GF-D8 (cell line): ENCODE results near the gene DDX1.
A peak's percentile ranks its signal among the peaks of the same experiment; 100 is the strongest.

Experiments used
- DNase-seq: peaks from one replicate; lab custom pipeline; 2025; lab: John Stamatoyannopoulos, UW

Gene DDX1

DNA sequence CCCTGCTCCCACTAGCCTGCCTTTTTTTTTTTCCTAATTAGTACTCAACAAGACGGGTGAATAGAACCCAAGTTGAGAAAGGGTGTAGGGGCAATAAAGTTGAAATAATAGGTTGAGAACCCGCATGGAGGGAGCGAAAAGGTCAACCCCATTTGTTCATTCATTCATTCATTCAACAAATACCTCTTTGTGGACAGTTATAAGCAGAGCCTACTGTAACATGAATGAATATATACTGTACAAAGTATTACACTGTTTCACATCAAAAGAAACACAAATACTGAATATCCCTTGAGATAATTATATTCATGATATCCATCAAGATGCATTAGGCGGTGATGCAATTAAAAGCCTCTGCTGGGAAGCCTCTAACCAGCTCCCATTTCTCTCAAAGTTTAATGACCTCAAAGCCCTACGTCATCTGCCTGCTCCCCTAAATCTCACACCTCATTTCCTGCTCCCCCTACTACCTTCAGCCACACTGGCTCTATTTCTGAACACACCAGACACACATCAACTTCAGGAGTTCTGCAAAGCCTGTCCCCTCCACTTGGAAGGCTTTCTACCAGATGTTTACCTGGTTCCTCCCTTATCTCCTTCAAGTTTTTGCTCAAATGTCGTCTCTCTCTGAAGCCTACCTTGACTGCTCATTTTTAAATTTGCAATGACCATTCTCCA, 29.2 kb upstream of the DDX1 start:
- DNase-seq = no peak

- no peak for DNase-seq
Observed at GRCh38 chr2:15563227-15564100, 28.2 kb upstream of the DDX1 start.

DNA sequence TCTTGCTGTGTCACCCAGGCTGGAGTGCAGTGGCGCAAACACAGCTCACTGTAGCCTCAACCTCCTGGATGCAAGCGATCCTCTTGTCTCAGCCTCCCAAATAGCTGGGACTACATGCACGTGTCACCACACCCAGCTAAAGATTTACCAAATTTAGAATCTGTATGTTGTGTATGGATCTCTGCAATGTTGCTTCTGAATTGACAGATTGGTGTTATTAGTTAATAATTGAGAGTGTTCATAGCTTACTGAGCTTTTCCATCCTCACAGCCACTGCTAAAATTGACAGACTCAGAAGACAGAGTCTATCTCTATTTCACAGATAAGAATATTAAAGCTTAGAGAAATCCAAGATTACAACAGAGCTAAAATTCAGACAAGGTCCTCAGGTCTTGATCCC, 26.3 kb upstream of the DDX1 start:
- DNase-seq = no peak

DNA sequence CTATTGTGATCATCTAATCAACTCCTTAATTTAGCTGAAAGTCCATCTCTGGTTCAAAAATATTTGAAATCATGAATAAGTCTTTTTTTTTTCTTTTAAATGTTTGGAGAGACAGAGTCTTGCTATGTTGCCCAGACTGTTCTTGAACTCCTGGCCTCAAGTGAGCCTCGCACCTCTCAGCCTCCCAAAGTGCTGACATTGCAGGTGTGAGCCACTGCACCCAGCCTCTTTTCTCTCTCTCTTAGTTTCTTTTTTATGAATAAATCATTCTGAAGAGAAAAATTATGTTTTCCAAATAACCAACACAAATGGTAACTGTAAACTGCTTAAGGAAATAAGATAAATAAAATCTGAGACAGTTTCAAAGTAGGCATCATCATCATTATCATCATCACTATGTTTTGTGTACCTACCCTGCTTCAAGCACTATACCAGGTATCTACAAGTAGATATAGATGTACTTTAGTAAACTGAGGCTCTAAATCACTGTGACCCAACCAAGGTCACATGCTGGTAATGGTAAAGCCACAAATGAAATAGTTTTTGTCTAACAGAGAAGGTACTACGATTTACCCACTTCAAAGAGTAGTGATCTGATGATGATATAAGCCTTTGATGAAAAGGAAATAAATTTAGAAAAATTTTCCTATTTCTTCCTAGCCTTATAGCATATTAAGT, 25.5 kb upstream of the DDX1 start:
- no peak for DNase-seq

- DNase-seq = no peak
Observed at GRCh38 chr2:15566912-15567311, 24.8 kb upstream of the DDX1 start.

GRCh38 chr2:15568874-15569273, 22.8 kb upstream of the DDX1 start:
- DNase-seq = no peak

DNA sequence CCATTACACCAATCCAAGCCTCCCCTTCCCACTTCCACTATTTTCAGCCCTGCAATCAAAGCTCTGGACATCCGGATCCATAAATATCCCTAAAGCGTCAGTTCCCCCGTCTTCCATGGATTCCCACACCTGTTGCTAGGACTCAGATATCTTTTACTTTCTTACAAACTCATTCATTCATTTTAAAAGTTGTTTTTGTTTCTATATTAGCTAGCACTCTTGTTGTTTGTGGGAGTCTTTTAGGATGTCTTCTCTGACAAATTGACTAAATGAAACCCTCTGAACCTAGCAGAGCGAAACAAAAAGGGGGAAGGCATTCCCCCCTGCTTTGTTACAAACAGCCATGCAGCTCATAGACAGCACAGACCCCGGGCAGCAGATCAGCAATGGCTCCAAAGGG, 21.6 kb upstream of the DDX1 start:
- DNase-seq = no peak

GRCh38 chr2:15571729-15572128, 19.9 kb upstream of the DDX1 start:
- no peak for DNase-seq

- peak; percentile 38 for DNase-seq
Observed at GRCh38 chr2:15577071-15577735, 14.5 kb upstream of the DDX1 start.

DNA sequence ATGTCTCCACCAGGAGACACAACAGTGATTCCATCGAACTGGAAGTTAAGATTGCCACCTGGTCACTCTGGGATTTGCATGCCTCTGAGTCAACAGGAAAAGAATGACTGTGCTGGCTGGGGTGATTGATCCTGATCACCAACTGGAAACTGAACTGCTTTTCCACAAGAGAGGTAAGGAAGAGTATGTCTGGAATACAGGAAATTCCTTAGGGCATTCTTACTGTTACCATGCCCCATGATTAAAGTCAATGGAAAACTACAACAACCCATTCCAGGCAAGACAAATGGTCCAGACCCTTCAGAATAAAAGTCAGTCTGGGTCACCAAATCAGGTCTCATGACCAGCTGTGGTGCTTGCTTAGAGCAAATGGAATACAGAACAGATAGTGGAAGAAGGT, 12.0 kb upstream of the DDX1 start:
- no peak for DNase-seq

DNA sequence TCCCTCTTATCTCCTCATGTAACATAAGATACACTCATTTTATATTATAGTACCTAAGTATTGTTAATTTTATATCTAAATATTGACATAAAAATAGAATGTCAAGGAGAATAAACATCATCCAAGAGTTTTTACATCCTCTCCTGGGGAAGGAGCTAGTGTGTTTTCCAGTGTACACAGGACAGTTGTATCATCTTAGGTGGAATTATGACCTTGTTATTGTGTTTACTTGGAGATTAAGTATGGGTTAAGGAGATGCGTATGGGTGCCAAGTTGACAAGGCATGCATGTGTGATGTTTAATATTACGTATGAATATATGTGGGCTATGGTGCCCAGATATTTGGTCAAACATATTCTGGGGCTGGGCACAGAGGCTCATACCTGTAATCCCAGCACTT, 11.2 kb upstream of the DDX1 start:
- no peak for DNase-seq

DNA sequence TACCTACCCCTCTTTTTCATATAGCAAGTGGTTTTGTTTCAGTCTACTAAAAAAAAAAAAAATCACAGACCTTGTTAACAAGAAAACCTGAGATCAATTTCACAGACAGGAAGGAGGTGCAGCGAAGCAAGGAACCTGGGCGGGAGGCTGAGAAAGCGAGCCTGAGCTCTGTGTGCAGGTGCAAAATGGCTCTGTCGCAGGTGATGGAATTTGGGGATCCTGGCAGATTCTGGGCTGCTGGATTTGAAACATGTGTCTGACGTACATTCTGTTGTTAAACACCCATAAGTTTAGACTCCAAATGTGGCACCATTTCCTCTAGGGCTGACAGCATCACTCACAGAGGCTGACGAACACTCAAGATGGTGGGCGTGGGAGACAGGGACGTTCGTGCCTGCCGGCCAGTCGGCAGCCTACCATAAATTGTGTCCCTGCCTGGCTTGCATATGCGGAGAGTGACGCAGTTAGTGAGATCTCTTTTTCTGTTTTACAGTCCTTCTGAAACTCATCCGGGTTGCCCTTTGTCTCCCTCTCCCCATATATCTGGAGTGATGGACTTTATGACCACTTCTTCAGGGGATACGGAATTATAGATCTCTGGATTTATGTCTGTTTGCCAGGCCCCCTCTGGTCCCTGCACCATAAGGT, 8.8 kb upstream of the DDX1 start:
- DNase-seq = no peak

GRCh38 chr2:15583826-15584225, 7.8 kb upstream of the DDX1 start:
- DNase-seq = no peak

- no peak for DNase-seq
Observed at GRCh38 chr2:15584316-15584715, 7.4 kb upstream of the DDX1 start.

DNA sequence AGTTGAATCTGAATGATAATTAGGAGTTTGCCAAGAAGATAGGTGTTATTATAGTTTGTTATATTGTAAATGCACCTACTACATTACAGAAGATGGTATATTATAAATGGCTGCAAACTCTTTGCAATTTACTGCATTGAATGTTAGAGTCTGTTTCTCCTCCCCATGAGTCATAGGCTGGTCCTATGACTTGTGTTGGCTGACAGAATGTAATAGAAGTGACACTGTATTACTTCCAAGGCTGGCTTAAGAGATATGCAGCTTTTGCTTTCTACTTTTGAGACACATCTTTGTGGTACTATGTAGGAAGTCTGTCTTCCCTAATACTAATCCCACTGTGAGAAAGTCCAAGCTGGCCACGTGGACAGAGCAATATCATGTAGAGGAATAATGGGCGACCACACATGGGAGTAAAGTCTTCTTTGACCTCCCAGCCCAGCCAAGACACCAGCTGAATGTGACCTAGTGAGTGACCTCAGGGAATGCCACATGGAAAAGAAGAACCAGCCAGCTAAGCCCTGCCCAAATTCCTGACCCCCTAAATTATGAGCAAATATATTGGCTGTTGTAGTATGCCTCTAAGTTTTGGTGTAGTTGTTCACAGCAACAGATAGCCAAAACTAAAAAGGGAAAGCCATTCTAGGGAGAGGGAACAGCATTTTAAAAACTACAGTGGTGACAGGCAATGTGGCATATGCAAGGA, 6.8 kb upstream of the DDX1 start:
- DNase-seq = no peak

- DNase-seq = no peak
Observed at GRCh38 chr2:15588329-15588919, 3.2 kb upstream of the DDX1 start.

DNA sequence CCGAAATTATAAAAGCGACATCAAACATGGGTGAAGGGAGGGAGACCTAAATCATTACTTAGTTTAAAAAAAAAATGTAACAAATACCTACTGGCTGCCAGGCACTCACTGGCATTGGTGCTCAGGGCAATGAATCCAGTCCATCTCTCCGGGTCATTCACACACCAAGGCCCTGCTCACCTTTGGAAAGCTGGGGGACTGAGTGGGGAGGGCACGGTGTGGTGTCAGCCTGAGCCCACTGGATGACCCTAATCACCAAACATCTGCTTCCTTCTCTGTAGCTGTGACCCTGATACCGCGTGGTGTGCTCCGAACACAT, 336 bp upstream of the DDX1 start:
- DNase-seq = no peak

- DNase-seq = no peak
Observed at GRCh38 chr2:15593327-15593705, 1.6 kb downstream of the DDX1 start.

- no peak for DNase-seq
Observed at GRCh38 chr2:15594291-15595256, 2.9 kb downstream of the DDX1 start.

GRCh38 chr2:15595342-15595905, 3.8 kb downstream of the DDX1 start:
- no peak for DNase-seq
